OCI-LY1 (cell line): ENCODE data around the gene CDC14B.

Experiments used
- H2AFZ ChIP-seq: fragments of 200-600 bp; sonication (generic), shearing (Covaris generic); 2 replicates; pipeline ENCODE4 v1.6.0; 2014; ENCODE audit warnings: antibody characterized with exemption, mild to moderate bottlenecking, low read length
- H3F3A ChIP-seq: fragments of 200-600 bp; sonication (generic), shearing (Covaris generic); 2 replicates; pipeline ENCODE4 v1.6.0; 2014; ENCODE audit warnings: mild to moderate bottlenecking, antibody characterized with exemption, low read length, moderate library complexity; ENCODE audit not compliant: insufficient read depth
- H3K27ac ChIP-seq: fragments of 200-600 bp; sonication (generic); 2 replicates; pipeline ENCODE4 v1.5.1; 2014; ENCODE audit warnings: low read length, mixed run types, mild to moderate bottlenecking, low read depth; ENCODE audit not compliant: poor library complexity, severe bottlenecking
- H3K27me3 ChIP-seq: fragments of 200-600 bp; sonication (generic); 2 replicates; pipeline ENCODE4 v1.6.0; 2014; ENCODE audit warnings: antibody characterized with exemption, mild to moderate bottlenecking, low read length, moderate library complexity; ENCODE audit not compliant: insufficient read depth
- H3K36me3 ChIP-seq: fragments of 200-600 bp; sonication (generic); 2 replicates; pipeline ENCODE4 v1.6.1; 2014; ENCODE audit warnings: mild to moderate bottlenecking, antibody characterized with exemption, low read length, moderate library complexity, mixed read lengths; ENCODE audit not compliant: insufficient read depth
- H3K4me1 ChIP-seq: fragments of 200-600 bp; sonication (generic); 2 replicates; pipeline ENCODE4 v1.5.1; 2014; ENCODE audit warnings: mild to moderate bottlenecking, low read length, moderate library complexity; ENCODE audit not compliant: insufficient read depth, severe bottlenecking
- H3K4me2 ChIP-seq: fragments of 200-600 bp; sonication (generic), shearing (Covaris generic); 2 replicates; pipeline ENCODE4 v1.6.1; 2014; ENCODE audit warnings: low read length
- H3K4me3 ChIP-seq: fragments of 200-600 bp; sonication (generic); 2 replicates; pipeline ENCODE4 v1.5.1; 2014; ENCODE audit warnings: low read length, low read depth, mild to moderate bottlenecking, mixed read lengths; ENCODE audit not compliant: poor library complexity, severe bottlenecking
- H3K79me2 ChIP-seq: fragments of 200-600 bp; shearing (Covaris generic); 2 replicates; pipeline ENCODE4 v1.6.1; 2016; ENCODE audit warnings: mixed run types, low read length, mixed read lengths; ENCODE audit not compliant: insufficient read depth
- H3K9ac ChIP-seq: fragments of 200-600 bp; sonication (generic), shearing (Covaris generic); 2 replicates; pipeline ENCODE4 v1.6.1; 2014; ENCODE audit warnings: mild to moderate bottlenecking, low read length, mixed read lengths
- H3K9me2 ChIP-seq: fragments of 200-600 bp; sonication (generic), shearing (Covaris generic); 2 replicates; pipeline ENCODE4 v1.6.1; 2014; ENCODE audit warnings: low read depth, mild to moderate bottlenecking, low read length, mixed read lengths
- H3K9me3 ChIP-seq: fragments of 200-600 bp; shearing (Covaris generic); 2 replicates; pipeline ENCODE4 v1.6.1; 2014; ENCODE audit warnings: low read length, mixed read lengths
- H4K20me1 ChIP-seq: fragments of 200-600 bp; sonication (generic), shearing (Covaris generic); 2 replicates; pipeline ENCODE4 v1.6.0; 2016; ENCODE audit warnings: mild to moderate bottlenecking, low read length; ENCODE audit not compliant: insufficient read depth
- CTCF ChIP-seq: fragments of 200-600 bp; sonication (generic), shearing (Covaris generic); IDR thresholded peaks from 2 replicates; pipeline ENCODE4 v1.5.1; 2017; ENCODE audit warnings: mild to moderate bottlenecking, antibody characterized with exemption, low read length, moderate library complexity, mixed read lengths
- EZH2 ChIP-seq: fragments of 200-600 bp; sonication (generic), shearing (Covaris generic); IDR thresholded peaks from 2 replicates; pipeline ENCODE4 v1.8.0; 2017; ENCODE audit warnings: borderline replicate concordance, mixed run types, mild to moderate bottlenecking, antibody characterized with exemption, low read length, moderate library complexity, mixed read lengths

Gene CDC14B

GRCh38 chr9:96485280-96485679, 134.4 kb downstream of the CDC14B start:
- Histone ChIP-seq H3K27me3 (no peaks in the 10 kb centered on the region), H3K9me2 (no peaks in the 10 kb centered on the region), H3K4me3 (no peak overlapping the region), H4K20me1 (no peaks in the 10 kb centered on the region), H3K9ac (no peak overlapping the region), H3K9me3 (no peaks in the 10 kb centered on the region), H3K36me3 (peaks cover 5% of the 10 kb centered on the region; the same call in 1 of the 2 replicates), H3K27ac (no peak overlapping the region), H3K4me1 (peaks cover 15% of the 10 kb centered on the region), H3K79me2 (no peaks in the 10 kb centered on the region), H2AFZ (no peak overlapping the region), H3K4me2 (no peak overlapping the region), H3F3A (no peaks in the 10 kb centered on the region)
- TF ChIP-seq EZH2 (no peak), CTCF (no peak)

GRCh38 chr9:96484521-96484931, 135.1 kb downstream of the CDC14B start:
- H3K79me2 ChIP-seq, result no peaks in the 10 kb centered on the region
- H4K20me1 ChIP-seq, result no peaks in the 10 kb centered on the region
- H3K4me1 ChIP-seq, result peaks cover 15% of the 10 kb centered on the region
- H3K27me3 ChIP-seq, result no peaks in the 10 kb centered on the region
- H3K4me3 ChIP-seq, result no peak overlapping the region
- no peaks in the 10 kb centered on the region for H3K9me3 ChIP-seq
- TF ChIP-seq CTCF (no peak), EZH2 (no peak)
- H3K9me2 ChIP-seq, result no peaks in the 10 kb centered on the region
- no peaks in the 10 kb centered on the region for H3F3A ChIP-seq
- H2AFZ ChIP-seq, result no peak overlapping the region
- H3K36me3 ChIP-seq, result no peaks in the 10 kb centered on the region
- H3K4me2 ChIP-seq, result peak overlapping the region; percentile 7; the same call in 1 of the 2 replicates
- no peak overlapping the region for H3K9ac ChIP-seq
- H3K27ac ChIP-seq, result peak overlapping the region; percentile 71

- Histone ChIP-seq H3K9ac (no peak overlapping the region), H2AFZ (no peak overlapping the region), H4K20me1 (no peaks in the 10 kb centered on the region), H3K9me2 (no peaks in the 10 kb centered on the region), H3K4me1 (peaks cover 15% of the 10 kb centered on the region), H3K79me2 (no peaks in the 10 kb centered on the region), H3K36me3 (no peaks in the 10 kb centered on the region), H3K27ac (peak overlapping the region; percentile 71), H3K4me3 (no peak overlapping the region), H3F3A (no peaks in the 10 kb centered on the region), H3K4me2 (peak overlapping the region; percentile 7; the same call in 1 of the 2 replicates), H3K9me3 (no peaks in the 10 kb centered on the region), H3K27me3 (no peaks in the 10 kb centered on the region)
- no peak for TF ChIP-seq EZH2
- TF ChIP-seq CTCF, result no peak
Measured at GRCh38 chr9:96483733-96484390, 135.8 kb downstream of the CDC14B start.
